ENCODE results near the gene REEP5. TPM values are rescaled to one million over a fixed set of nuclear protein-coding genes. Genes with fewer than 3 reads are reported as not detected.

The REEP5 gene
- total and polyA plus RNA-seq, 2 of the 8 experiments (the other 6 are each of a cell fraction or from before 2014, with no cell fraction given) = 58.3 to 94.3 TPM

DNA sequence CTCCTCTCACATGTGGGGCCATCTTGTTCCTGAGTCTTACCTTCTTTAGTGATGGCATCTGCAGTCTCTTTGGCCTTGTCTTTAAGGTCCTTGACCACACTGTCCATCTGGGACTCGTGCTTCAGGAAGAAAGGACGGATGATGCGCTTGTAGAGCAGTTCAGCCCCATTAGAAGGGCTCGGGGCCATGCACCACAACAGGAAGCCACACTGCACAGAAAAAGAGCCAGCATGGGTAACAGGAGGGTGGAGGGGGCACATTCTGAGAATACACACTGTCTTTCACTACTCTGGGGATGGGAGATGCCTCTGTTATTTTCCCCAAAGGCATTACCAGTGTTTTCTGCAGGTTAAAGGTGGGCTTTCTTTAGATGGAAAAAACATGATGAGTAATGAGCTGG is 35.1 kb downstream of the REEP5 start:
- H4K20me1 ChIP-seq (replicated peaks in 1 of 2; ENCODE audit: control insufficient read depth in 1 of 2, insufficient read depth in 2 of 2, low read length in 2 of 2) = peaks cover 3 to 5% of the 10 kb centered on the region in 2 experiments
- no peak overlapping the region for H4K8ac ChIP-seq (ENCODE audit: extremely low read depth, insufficient read depth, low read length)
- no peak overlapping the region for H2BK120ac ChIP-seq (replicated peaks; ENCODE audit: low read depth, low read length)
- H2BK5ac ChIP-seq (ENCODE audit: low read depth, low read length) = no peak overlapping the region
- peaks cover 0 to 39% (median 18%) of the 10 kb centered on the region in 4 experiments; a peak in 5 of 8 replicates for H3K36me3 ChIP-seq (ENCODE audit: control insufficient read depth in 2 of 4, insufficient read depth in 4 of 4, low read length in 3 of 4)
- no peaks in the 10 kb centered on the region; the same call in 1 of the 2 replicates for H3K23me2 ChIP-seq (ENCODE audit: low read depth, low read length)
- no peak overlapping the region for H3K27ac ChIP-seq (ENCODE audit: low read depth, low read length)
- H2AK5ac ChIP-seq (ENCODE audit: low read depth, low read length) = no peak overlapping the region
- H3K9me3 ChIP-seq (ENCODE audit: insufficient read depth in 2 of 2, low read depth in 1 of 2, low read length in 1 of 2) = no peaks in the 10 kb centered on the region
- H3K23ac ChIP-seq (ENCODE audit: insufficient read length) = no peak overlapping the region
- H3K56ac ChIP-seq (replicated peaks; ENCODE audit: insufficient read length, low read depth, low read length) = no peak overlapping the region
- no peaks in the 10 kb centered on the region for H3K79me2 ChIP-seq (ENCODE audit: control insufficient read depth in 1 of 2, insufficient read depth in 2 of 2, low read length in 2 of 2)
- no peaks in the 10 kb centered on the region for H3K27me3 ChIP-seq (replicated peaks in 1 of 4; ENCODE audit: control insufficient read depth in 3 of 4, extremely low read depth in 1 of 4, insufficient read depth in 3 of 4, low read length in 3 of 4)
- no peak overlapping the region for H3K14ac ChIP-seq (ENCODE audit: insufficient read length)
- H3K4me1 ChIP-seq (replicated peaks in 1 of 4; ENCODE audit: control insufficient read depth in 3 of 4, insufficient read depth in 4 of 4, low read length in 3 of 4) = no peaks in the 10 kb centered on the region
- H3K18ac ChIP-seq (ENCODE audit: extremely low read depth, low read length) = no peak overlapping the region
- H4K91ac ChIP-seq (replicated peaks; ENCODE audit: insufficient read length, low read length) = no peak overlapping the region
- no peak overlapping the region for H2BK12ac ChIP-seq (ENCODE audit: low read depth, low read length)
- no peak overlapping the region for H2AFZ ChIP-seq (ENCODE audit: low read length)
- 84% methylated on average over 4 of the region's 4 CpGs; no CpG with 5 or more reads in 1 of the 2 experiments for WGBS, 2 experiments (ENCODE audit: extremely low coverage in 1 of 2, insufficient coverage in 1 of 2, insufficient read length in 1 of 2, insufficient replicate concordance in 2 of 2, low coverage in 1 of 2, low lambda C conversion rate in 2 of 2, missing lambda C conversion rate in 1 of 2)
- H3K9ac ChIP-seq (replicated peaks in 1 of 4; ENCODE audit: extremely low read depth in 1 of 4, low read depth in 3 of 4, low read length in 3 of 4) = no peak overlapping the region
- no peak overlapping the region for H2BK15ac ChIP-seq (ENCODE audit: low read length)
- no peak overlapping the region for H3K4ac ChIP-seq (replicated peaks; ENCODE audit: insufficient read length, low read depth, low read length)
- H3K4me3 ChIP-seq (ENCODE audit: extremely low read depth in 1 of 4, insufficient read depth in 2 of 4, low read depth in 3 of 4, low read length in 4 of 4) = no peak overlapping the region
- POLR2A ChIA-PET (ENCODE audit: partially characterized antibody) = interaction anchor here (0.9 kb wide), 1 partner anchor 9 kb away, joined by 3 read pairs; no protein-coding TSS in a partner anchor
- no peak for FAIRE-seq
- H2BK20ac ChIP-seq (ENCODE audit: low read length) = no peak overlapping the region
- no peak for DNase-seq (ENCODE audit: low read depth in 1 of 2, low spot score in 2 of 2)
- CTCF ChIA-PET (ENCODE audit: partially characterized antibody) = interaction anchor here (0.7 to 1.0 kb wide), 2 partner anchors 9 to 969 kb away, joined by 3 read pairs; no protein-coding TSS in a partner anchor
- H3K79me1 ChIP-seq (ENCODE audit: low read depth, low read length) = no peaks in the 10 kb centered on the region
- no peak overlapping the region for H3K4me2 ChIP-seq (ENCODE audit: insufficient read depth in 1 of 2, low read depth in 2 of 2, low read length in 2 of 2)
- H4K5ac ChIP-seq (ENCODE audit: insufficient read length, low read depth, low read length) = no peak overlapping the region
- TF ChIP-seq NRF1 (IDR thresholded peaks at IDR 0.05; ENCODE audit: low read depth, low read length) = no peak
- no peak for TF ChIP-seq BACH1 (IDR thresholded peaks at IDR 0.05; ENCODE audit: low read length)
- TF ChIP-seq MAFK (IDR thresholded peaks at IDR 0.05; ENCODE audit: low read depth, low read length) = no peak
- no peak for TF ChIP-seq RBBP5 (IDR thresholded peaks at IDR 0.05; ENCODE audit: borderline replicate concordance, low read depth, low read length)
- TF ChIP-seq CREB1 (IDR thresholded peaks at IDR 0.05) = no peak
